H1 (cell line): ENCODE results near the gene NRN1L. TPM values are rescaled to one million over a fixed set of nuclear protein-coding genes. Genes with fewer than 3 reads are reported as not detected.

ENCODE experiments used
- CTCF ChIA-PET: fragments of 300-600 bp; sonication (Branson Sonifier 250); formaldehyde crosslinking; loops from one replicate; lab custom pipeline; 2021; ENCODE audit not compliant: partially characterized antibody; lab: Charles Lee
- POLR2A ChIA-PET: fragments of 300-600 bp; sonication (Branson Sonifier 250); formaldehyde crosslinking; loops from one replicate; lab custom pipeline; 2021; ENCODE audit warnings: inconsistent platforms; ENCODE audit not compliant: partially characterized antibody; lab: Charles Lee
- DNase-seq, 2 experiments: peaks; one replicate each; pipeline versions ENCODE4 v3.0.0 to v3.0.0-alpha.2; 2010 to 2022; ENCODE audit warnings: low spot score in 2 of 2, low read depth in 1 of 2, mixed read lengths in 1 of 2
- FAIRE-seq: peaks from 2 replicates; lab custom pipeline; 2011; peaks lifted over from hg19 to GRCh38; lab: Jason Lieb, UNC
- H2AFZ ChIP-seq: 2 replicates; pipeline ENCODE4 v1.8.1; 2012; ENCODE audit warnings: low read length, inconsistent platforms
- H2AK5ac ChIP-seq: 2 replicates; pipeline ENCODE4 v1.6.1; 2013; ENCODE audit warnings: low read depth, low read length
- H2BK120ac ChIP-seq: replicated peaks from 2 replicates; pipeline ENCODE3; 2013; ENCODE audit warnings: low read depth, low read length, inconsistent platforms
- H2BK12ac ChIP-seq: 2 replicates; pipeline ENCODE4 v1.6.1; 2013; ENCODE audit warnings: low read depth, low read length
- H2BK15ac ChIP-seq: 2 replicates; pipeline ENCODE4 v1.6.1; 2013; ENCODE audit warnings: low read length
- H2BK20ac ChIP-seq: 2 replicates; pipeline ENCODE4 v1.6.1; 2013; ENCODE audit warnings: low read length
- H2BK5ac ChIP-seq: 2 replicates; pipeline ENCODE4 v1.6.1; 2013; ENCODE audit warnings: low read depth, low read length
- H3K14ac ChIP-seq: 2 replicates; pipeline ENCODE4 v1.6.1; 2013; ENCODE audit warnings: inconsistent platforms; ENCODE audit not compliant: insufficient read length
- H3K18ac ChIP-seq: 2 replicates; pipeline ENCODE4 v1.6.1; 2013; ENCODE audit warnings: low read length; ENCODE audit errors: extremely low read depth
- H3K23ac ChIP-seq: 2 replicates; pipeline ENCODE4 v1.6.1; 2013; ENCODE audit warnings: inconsistent platforms; ENCODE audit not compliant: insufficient read length
- H3K23me2 ChIP-seq: 2 replicates; pipeline ENCODE4 v1.6.1; 2013; ENCODE audit warnings: low read depth, low read length
- H3K27ac ChIP-seq: 2 replicates; pipeline ENCODE4 v1.6.1; 2011; ENCODE audit warnings: low read depth, low read length, inconsistent platforms
- H3K27me3 ChIP-seq, 4 experiments: replicated peaks in 1 of 4; 1 replicate in 1 of 4; 2 replicates in 3 of 4; pipeline versions ENCODE4 v1.6.1 to v1.8.1; 2011 to 2013; ENCODE audit warnings: low read length in 3 of 4, mild to moderate bottlenecking in 3 of 4, inconsistent platforms in 2 of 4, mixed read lengths in 2 of 4, moderate library complexity in 1 of 4; ENCODE audit not compliant: control insufficient read depth in 3 of 4, insufficient read depth in 3 of 4; ENCODE audit errors: extremely low read depth in 1 of 4
- H3K36me3 ChIP-seq, 4 experiments: 2 replicates each; pipeline versions ENCODE4 v1.6.1 to v1.8.1; 2011 to 2013; ENCODE audit warnings: mild to moderate bottlenecking in 4 of 4, low read length in 3 of 4, moderate library complexity in 2 of 4, control low read depth in 1 of 4, inconsistent platforms in 1 of 4; ENCODE audit not compliant: insufficient read depth in 4 of 4, control insufficient read depth in 2 of 4
- H3K4ac ChIP-seq: replicated peaks from 2 replicates; pipeline ENCODE3; 2013; ENCODE audit warnings: low read length, low read depth, mixed read lengths, inconsistent platforms; ENCODE audit not compliant: insufficient read length
- H3K4me1 ChIP-seq, 4 experiments: replicated peaks in 1 of 4; 1 replicate in 1 of 4; 2 replicates in 3 of 4; pipeline versions ENCODE4 v1.6.1 to v1.8.1; 2011 to 2013; ENCODE audit warnings: low read length in 3 of 4, inconsistent platforms in 2 of 4, mixed read lengths in 1 of 4; ENCODE audit not compliant: insufficient read depth in 4 of 4, control insufficient read depth in 3 of 4
- H3K4me2 ChIP-seq, 2 experiments: 2 replicates each; pipeline versions ENCODE4 v1.6.1 to v1.8.1; 2011 to 2013; ENCODE audit warnings: low read depth in 2 of 2, low read length in 2 of 2, control low read depth in 1 of 2, inconsistent platforms in 1 of 2, mild to moderate bottlenecking in 1 of 2; ENCODE audit not compliant: insufficient read depth in 1 of 2
- H3K4me3 ChIP-seq, 4 experiments: fragments of 200-600, 300-600 bp in 1 of 4; sonication (generic), shearing (Covaris generic), sonication (Bioruptor Twin) in 1 of 4; 2 replicates each; pipeline versions ENCODE4 v1.5.1 to v1.8.1; 2011 to 2016; ENCODE audit warnings: low read length in 4 of 4, low read depth in 3 of 4, control low read depth in 2 of 4, inconsistent platforms in 2 of 4, mild to moderate bottlenecking in 2 of 4, mixed read lengths in 1 of 4, moderate library complexity in 1 of 4; ENCODE audit not compliant: insufficient read depth in 2 of 4; ENCODE audit errors: extremely low read depth in 1 of 4
- H3K56ac ChIP-seq: replicated peaks from 2 replicates; pipeline ENCODE3; 2013; ENCODE audit warnings: low read depth, mild to moderate bottlenecking, mixed read lengths, low read length, inconsistent platforms; ENCODE audit not compliant: insufficient read length
- H3K79me1 ChIP-seq: 2 replicates; pipeline ENCODE4 v1.6.1; 2013; ENCODE audit warnings: low read depth, low read length, control low read depth
- H3K79me2 ChIP-seq, 2 experiments: 2 replicates each; pipeline versions ENCODE4 v1.6.1 to v1.8.1; 2012 to 2013; ENCODE audit warnings: low read length in 2 of 2, mild to moderate bottlenecking in 2 of 2, inconsistent platforms in 1 of 2; ENCODE audit not compliant: insufficient read depth in 2 of 2, control insufficient read depth in 1 of 2
- H3K9ac ChIP-seq, 4 experiments: replicated peaks in 1 of 4; 1 replicate in 1 of 4; 2 replicates in 3 of 4; pipeline versions ENCODE4 v1.6.1 to v1.8.1; 2011 to 2013; ENCODE audit warnings: low read depth in 3 of 4, low read length in 3 of 4, control low read depth in 2 of 4, mild to moderate bottlenecking in 2 of 4, moderate library complexity in 2 of 4, inconsistent platforms in 1 of 4; ENCODE audit errors: extremely low read depth in 1 of 4
- H3K9me3 ChIP-seq, 2 experiments: 2 replicates each; pipeline versions ENCODE4 v1.6.1 to v1.8.1; 2012 to 2013; ENCODE audit warnings: mild to moderate bottlenecking in 2 of 2, moderate library complexity in 2 of 2, control low read depth in 1 of 2, inconsistent platforms in 1 of 2, low read depth in 1 of 2, low read length in 1 of 2, mixed read lengths in 1 of 2; ENCODE audit not compliant: insufficient read depth in 2 of 2
- H4K20me1 ChIP-seq, 2 experiments: replicated peaks in 1 of 2; 2 replicates each; pipeline versions ENCODE3 to v1.8.1; 2011 to 2013; ENCODE audit warnings: inconsistent platforms in 2 of 2, low read length in 2 of 2, mild to moderate bottlenecking in 1 of 2; ENCODE audit not compliant: insufficient read depth in 2 of 2, control insufficient read depth in 1 of 2
- H4K5ac ChIP-seq: 2 replicates; pipeline ENCODE4 v1.6.1; 2013; ENCODE audit warnings: low read length, low read depth, mixed read lengths, inconsistent platforms; ENCODE audit not compliant: insufficient read length
- H4K8ac ChIP-seq: 2 replicates; pipeline ENCODE4 v1.8.0; 2013; ENCODE audit warnings: mild to moderate bottlenecking, moderate library complexity, low read length, inconsistent platforms; ENCODE audit not compliant: insufficient read depth; ENCODE audit errors: extremely low read depth
- H4K91ac ChIP-seq: replicated peaks from 2 replicates; pipeline ENCODE3; 2013; ENCODE audit warnings: low read length, mixed read lengths, inconsistent platforms; ENCODE audit not compliant: insufficient read length
- BCL11A ChIP-seq, 2 experiments: IDR thresholded peaks; one replicate each; pipeline ENCODE4 v1.6.1; 2011; ENCODE audit warnings: low read depth in 2 of 2, low read length in 2 of 2, mild to moderate bottlenecking in 2 of 2
- CREB1 ChIP-seq: IDR thresholded peaks from 2 replicates; pipeline ENCODE4 v1.6.1; 2012; ENCODE audit warnings: inconsistent platforms
- POLR2A ChIP-seq, 2 experiments: IDR thresholded peaks; 1 replicate in 1 of 2; 2 replicates in 1 of 2; pipeline ENCODE4 v1.6.1; 2011; ENCODE audit warnings: low read depth in 2 of 2, low read length in 2 of 2, mild to moderate bottlenecking in 2 of 2; ENCODE audit errors: control extremely low read depth in 1 of 2
- WGBS, 2 experiments: shearing (Covaris generic) in 1 of 2; methylation state at CpG; one replicate each; pipeline versions ENCODE4 v1.1.6 to v1.1.7; 2013 to 2015; ENCODE audit warnings: low lambda C conversion rate in 2 of 2, mixed read lengths in 2 of 2, inconsistent platforms in 1 of 2, low coverage in 1 of 2, missing lambda C conversion rate in 1 of 2; ENCODE audit not compliant: insufficient replicate concordance in 2 of 2, insufficient coverage in 1 of 2, insufficient read length in 1 of 2; ENCODE audit errors: extremely low coverage in 1 of 2, missing lambda C conversion rate in 1 of 2; 5-methylcytosine and 5-hydroxymethylcytosine counted together
- polyA plus RNA-seq, 7 experiments: library from polyadenylated mRNA; depleted of rRNA in 3 of 7; stranded (reverse) in 5 of 7; unstranded in 2 of 7; fragments of >200 nt in 5 of 7; fragments of 200-250 nt in 2 of 7; gene quantifications; 1 replicate in 5 of 7; 2 replicates in 1 of 7; 4 replicates in 1 of 7; pipeline versions ENCODE4 v1.2.1 to v1.2.3, GENCODE V29; 2011 to 2013; ENCODE audit warnings: missing spikeins in 2 of 7, mixed read lengths in 2 of 7
- total RNA-seq: library from RNA; stranded (reverse); fragmentation: NEBNext Ultra II Directional; extraction: Animal tissue kit (Norgen Biotek cat#: 25700); gene quantifications from 2 replicates; pipeline ENCODE4 v1.2.1, GENCODE V29; 2021
- TF ChIP-seq, protein P1 (sequence below): IDR thresholded peaks from 2 replicates; pipeline ENCODE4 v1.6.1; 2012; ENCODE audit warnings: inconsistent platforms
- TF ChIP-seq, protein P2 (sequence below): IDR thresholded peaks from 2 replicates; pipeline ENCODE4 v1.6.1; 2012; ENCODE audit warnings: low read length, inconsistent platforms

NRN1L gene
- total and polyA plus RNA-seq, 2 of the 8 experiments (the other 6 are each of a cell fraction or from before 2014, with no cell fraction given), result 4.1 to 35.2 TPM

DNA sequence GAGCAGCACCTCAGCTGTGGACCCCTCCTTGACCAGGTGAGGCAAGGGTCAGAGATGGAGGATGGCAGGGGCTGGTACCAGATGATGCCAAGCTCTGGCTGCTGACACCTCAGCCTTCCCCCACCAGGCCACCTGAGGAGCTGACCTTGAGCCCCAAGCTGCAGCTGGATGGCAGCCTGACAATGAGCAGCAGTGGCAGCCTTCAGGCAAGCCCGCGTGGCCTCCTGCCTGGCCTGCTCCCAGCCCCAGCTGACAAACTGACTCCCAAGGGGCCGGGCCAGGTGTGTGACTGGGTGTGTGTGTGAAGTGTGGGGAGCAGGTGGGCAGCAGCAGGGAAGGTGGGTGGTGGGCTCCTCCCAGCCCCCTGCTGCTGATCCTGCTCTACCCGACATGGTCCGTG is 4.7 kb upstream of the NRN1L start:
- H2AK5ac ChIP-seq, result no peak overlapping the region
- H2BK5ac ChIP-seq, result no peak overlapping the region
- H3K4me1 ChIP-seq, result peaks cover under 1 to 6% (median 3%) of the 10 kb centered on the region in 4 experiments; a peak in 6 of 7 replicates
- no peak overlapping the region for H3K4me3 ChIP-seq
- H3K4me2 ChIP-seq, result no peak overlapping the region
- H2BK12ac ChIP-seq, result no peak overlapping the region
- H3K9ac ChIP-seq, result no peak overlapping the region
- H4K20me1 ChIP-seq, result peaks cover 19% of the 10 kb centered on the region in 2 experiments
- no peak overlapping the region for H2BK20ac ChIP-seq
- H3K23ac ChIP-seq, result no peak overlapping the region
- ChIA-PET POLR2A (interaction anchor here (1.0 to 1.4 kb wide), 3 partner anchors 14 to 60 kb away, joined by 3 to 4 read pairs (median 3); no protein-coding TSS in a partner anchor), CTCF (interaction anchor here (1.7 to 21.8 kb wide), 3 partner anchors 54 to 207 kb away, joined by 4 to 623 read pairs (median 6); partner anchors contain the start of genes CTRL, LCAT and PSMB10)
- DNase-seq, result no peak
- H3K18ac ChIP-seq, result no peak overlapping the region
- 87% methylated on average over 5 of the region's 5 CpGs; no CpG with 5 or more reads in 1 of the 2 experiments for WGBS, 2 experiments
- H2BK15ac ChIP-seq, result no peak overlapping the region
- H4K91ac ChIP-seq, result no peak overlapping the region
- H3K36me3 ChIP-seq, result peaks cover 34 to 60% (median 49%) of the 10 kb centered on the region in 4 experiments
- H3K27me3 ChIP-seq, result no peaks in the 10 kb centered on the region
- H3K27ac ChIP-seq, result no peak overlapping the region
- H2BK120ac ChIP-seq, result no peak overlapping the region
- peaks cover 6% of the 10 kb centered on the region for H3K79me1 ChIP-seq
- H4K8ac ChIP-seq, result no peak overlapping the region
- peaks cover 0 to 14% of the 10 kb centered on the region in 2 experiments; a peak in 2 of 4 replicates for H3K79me2 ChIP-seq
- H3K14ac ChIP-seq, result no peak overlapping the region
- no peak for FAIRE-seq
- no peak overlapping the region for H3K56ac ChIP-seq
- H3K23me2 ChIP-seq, result 0 out of 2 replicates have a peak, but pooled peaks cover 1% of the 10 kb centered on the region
- no peak overlapping the region for H4K5ac ChIP-seq
- H2AFZ ChIP-seq, result no peak overlapping the region
- H3K9me3 ChIP-seq, result no peaks in the 10 kb centered on the region
- no peak overlapping the region for H3K4ac ChIP-seq
- no peak for TF ChIP-seq BCL11A (IDR thresholded peaks at IDR 0.05; ENCODE audit: low read depth in 2 of 2, low read length in 2 of 2)
- TF ChIP-seq CREB1, result no peak
- TF ChIP-seq POLR2A (IDR thresholded peaks at IDR 0.05; ENCODE audit: control extremely low read depth in 1 of 2, low read depth in 2 of 2, low read length in 2 of 2), result no peak
- TF ChIP-seq, protein P1, sequence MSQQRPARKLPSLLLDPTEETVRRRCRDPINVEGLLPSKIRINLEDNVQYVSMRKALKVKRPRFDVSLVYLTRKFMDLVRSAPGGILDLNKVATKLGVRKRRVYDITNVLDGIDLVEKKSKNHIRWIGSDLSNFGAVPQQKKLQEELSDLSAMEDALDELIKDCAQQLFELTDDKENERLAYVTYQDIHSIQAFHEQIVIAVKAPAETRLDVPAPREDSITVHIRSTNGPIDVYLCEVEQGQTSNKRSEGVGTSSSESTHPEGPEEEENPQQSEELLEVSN, result no peak
- TF ChIP-seq, protein P2, sequence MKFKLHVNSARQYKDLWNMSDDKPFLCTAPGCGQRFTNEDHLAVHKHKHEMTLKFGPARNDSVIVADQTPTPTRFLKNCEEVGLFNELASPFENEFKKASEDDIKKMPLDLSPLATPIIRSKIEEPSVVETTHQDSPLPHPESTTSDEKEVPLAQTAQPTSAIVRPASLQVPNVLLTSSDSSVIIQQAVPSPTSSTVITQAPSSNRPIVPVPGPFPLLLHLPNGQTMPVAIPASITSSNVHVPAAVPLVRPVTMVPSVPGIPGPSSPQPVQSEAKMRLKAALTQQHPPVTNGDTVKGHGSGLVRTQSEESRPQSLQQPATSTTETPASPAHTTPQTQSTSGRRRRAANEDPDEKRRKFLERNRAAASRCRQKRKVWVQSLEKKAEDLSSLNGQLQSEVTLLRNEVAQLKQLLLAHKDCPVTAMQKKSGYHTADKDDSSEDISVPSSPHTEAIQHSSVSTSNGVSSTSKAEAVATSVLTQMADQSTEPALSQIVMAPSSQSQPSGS, result no peak
